HG03039 (cell line): ENCODE results near the gene LRP1B.
"Not testable (repeated sequence)": the region's sequence is repeated elsewhere in the genome, so short reads cannot be mapped to it uniquely, and the experiment has no call there.

Experiments
- ATAC-seq: cut with Tn5 transposase; IDR thresholded peaks from one replicate; pipeline ENCODE4 v1.9.1; 2021; ENCODE audit warnings: mild to moderate bottlenecking, moderate library complexity; ENCODE audit not compliant: unreplicated experiment

LRP1B gene

DNA sequence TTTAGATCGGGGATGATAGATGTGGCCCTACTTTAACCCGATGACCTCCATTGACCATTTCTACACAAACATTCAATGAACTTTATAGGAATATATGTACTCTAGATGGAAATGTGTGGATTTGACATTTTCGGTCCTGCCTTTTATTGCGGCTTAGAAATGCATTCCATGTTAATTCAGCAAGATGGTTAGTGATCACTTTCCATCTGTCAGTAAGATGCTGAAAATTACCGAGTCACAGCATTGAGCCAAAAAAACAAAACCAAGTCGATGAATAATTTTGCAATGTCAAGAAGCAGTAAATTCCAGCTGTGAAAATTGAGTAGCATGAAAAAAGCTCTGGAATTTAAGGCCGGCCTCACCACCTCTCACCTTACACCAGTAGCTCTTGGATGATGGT lies 1708.1 kb downstream of the LRP1B start:
- no peak for ATAC-seq

DNA sequence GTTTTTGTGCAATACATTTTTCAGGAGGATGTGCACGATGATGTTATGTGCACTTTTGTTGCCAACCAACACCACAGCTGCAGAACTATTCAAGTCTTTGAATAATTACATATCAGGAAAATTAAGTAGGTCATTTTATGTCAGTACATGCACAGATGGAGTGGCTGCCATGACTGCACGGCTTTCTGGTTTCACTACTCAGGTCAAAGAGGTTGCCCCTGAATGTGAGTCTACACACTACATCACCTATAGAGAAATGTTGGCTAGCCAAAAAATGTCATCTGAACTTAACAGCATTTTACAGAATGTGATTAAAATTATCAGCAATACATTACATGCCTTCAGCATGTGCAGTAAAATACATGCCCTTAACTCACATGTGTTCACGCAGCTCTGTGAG lies 1713.3 kb downstream of the LRP1B start:
- no peak for ATAC-seq

DNA sequence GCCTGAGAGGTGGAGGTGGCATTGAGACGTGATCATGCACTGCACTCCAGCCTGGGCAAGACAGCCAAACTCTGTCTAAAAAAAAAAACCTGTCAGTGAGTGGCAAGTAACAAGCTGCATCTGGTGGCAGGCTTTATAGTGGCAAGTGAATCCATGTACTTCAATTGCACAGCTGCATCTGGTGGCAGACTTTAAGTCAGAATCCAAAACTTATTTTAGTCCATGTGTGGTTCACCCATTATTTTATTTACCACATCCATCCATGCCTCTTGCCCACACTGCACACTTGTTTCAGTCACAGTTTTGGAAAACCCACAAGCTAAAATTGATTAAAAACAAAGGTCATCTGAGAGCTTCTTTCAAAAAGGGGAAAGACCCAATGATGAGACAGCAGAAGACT lies 1714.2 kb downstream of the LRP1B start:
- ATAC-seq, result no peak

DNA sequence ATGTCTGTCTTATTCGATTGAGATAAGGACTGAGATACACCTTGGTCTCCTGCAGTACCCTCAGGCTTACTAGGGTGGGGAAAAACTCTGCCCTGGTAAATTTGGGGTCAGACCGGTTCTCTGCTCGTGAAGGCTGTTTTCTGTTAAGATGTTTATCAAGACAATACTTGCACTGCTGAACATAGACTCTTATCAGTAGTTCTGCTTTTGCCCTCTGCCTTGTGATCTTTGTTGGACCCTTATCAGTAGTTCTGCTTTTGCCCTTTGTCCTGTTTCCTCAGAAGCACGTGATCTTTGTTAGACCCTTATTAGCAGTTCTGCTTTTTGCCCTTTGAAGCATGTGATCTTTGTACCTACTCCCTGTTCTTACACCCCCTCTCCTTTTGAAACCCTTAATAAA lies 1715.8 kb downstream of the LRP1B start:
- ATAC-seq, result not testable (repeated sequence)

DNA sequence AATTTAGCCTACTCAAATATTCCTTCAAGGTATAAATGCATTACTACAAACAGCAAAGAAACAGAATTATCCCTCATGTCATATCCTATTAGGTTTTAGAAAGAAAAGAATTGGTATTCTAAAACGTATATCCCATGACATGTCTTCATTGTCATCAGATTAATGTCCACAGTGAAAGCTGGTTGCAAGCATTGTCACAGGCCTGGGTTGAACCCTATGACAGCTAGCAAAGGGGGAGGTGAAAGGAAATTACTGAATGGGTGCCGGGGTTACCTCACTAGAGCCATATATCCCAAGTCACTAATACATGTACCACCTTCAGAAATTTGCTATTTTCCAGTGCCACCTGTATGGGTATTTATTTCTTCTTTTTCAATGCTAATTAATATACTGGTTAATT lies 1720.1 kb downstream of the LRP1B start:
- ATAC-seq, result no peak

DNA sequence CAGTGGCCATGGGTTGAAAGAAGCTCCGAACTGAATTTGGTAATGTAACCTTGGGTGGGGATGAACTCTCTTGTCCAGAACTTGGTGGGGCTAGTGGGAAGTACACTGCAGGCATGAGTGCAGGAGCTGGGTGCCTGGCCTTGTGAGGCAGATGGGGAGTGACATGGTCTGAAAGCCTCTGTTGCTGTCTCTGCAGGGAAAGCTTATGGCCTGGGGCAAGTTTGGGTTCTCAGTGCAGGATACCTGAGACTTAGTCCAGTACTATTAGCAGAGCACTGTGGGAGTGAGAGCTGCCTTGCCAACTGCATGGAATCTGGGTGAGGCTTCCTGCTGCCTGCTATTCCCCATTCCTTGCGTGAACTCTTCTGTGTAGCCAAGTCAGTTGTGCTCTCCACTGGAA lies 1729.8 kb downstream of the LRP1B start:
- no peak for ATAC-seq

DNA sequence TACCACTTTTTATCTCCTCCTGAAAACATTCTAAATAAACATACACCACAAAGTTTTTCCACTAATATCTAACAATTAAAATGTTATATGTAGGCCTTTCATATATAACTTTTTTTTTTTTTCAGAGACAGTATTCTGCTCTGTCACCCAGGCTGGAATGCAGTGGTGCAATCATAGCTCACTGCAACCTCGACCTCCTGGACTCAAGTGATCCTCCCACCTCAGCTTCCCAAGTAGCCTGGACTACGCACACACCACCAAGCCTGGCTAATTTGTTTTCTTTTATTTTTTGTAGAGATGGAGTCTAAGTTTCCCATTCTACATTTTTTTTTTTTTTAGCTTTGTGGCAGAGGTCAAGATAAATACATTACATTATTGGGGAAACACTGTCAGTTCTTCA lies 1738.0 kb downstream of the LRP1B start:
- ATAC-seq, result no peak

DNA sequence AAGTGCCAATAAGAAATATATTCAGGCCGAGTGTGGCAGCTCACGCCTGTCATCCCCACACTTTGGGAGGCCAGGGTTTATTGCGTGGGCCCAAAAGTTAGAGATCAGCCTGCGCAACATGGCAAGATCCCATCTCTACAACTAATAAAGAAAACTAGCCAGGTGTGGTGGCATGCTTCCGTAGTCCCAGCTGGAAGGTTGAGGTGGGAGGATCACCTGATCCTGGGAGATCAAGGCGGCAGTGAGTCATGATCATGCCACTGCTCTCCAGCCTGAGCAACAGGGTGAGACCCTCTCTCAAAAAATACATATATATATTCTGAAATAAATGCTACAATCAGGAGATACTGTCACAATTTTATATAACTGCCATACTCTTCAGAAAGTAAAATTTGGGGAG lies 1745.9 kb downstream of the LRP1B start:
- no peak for ATAC-seq

DNA sequence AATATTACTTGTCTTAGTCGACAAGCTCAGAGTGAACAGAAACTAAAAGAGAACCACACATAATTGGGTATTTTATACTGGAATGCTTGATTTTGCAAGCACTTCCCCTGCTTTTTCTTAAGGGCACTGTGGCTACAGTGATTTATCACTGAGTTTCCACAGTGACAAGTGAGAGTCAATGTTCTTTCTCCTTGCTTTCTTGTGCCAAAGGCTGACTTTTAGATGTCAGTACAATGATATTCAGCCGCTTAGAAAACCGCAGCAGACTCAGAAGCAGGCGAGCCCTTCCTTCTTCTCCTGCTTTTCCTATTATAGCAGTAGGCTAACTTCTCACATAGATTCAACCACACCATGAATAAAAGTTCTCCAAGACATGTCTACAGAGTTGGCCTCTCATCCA lies 1747.0 kb downstream of the LRP1B start:
- ATAC-seq, result no peak

DNA sequence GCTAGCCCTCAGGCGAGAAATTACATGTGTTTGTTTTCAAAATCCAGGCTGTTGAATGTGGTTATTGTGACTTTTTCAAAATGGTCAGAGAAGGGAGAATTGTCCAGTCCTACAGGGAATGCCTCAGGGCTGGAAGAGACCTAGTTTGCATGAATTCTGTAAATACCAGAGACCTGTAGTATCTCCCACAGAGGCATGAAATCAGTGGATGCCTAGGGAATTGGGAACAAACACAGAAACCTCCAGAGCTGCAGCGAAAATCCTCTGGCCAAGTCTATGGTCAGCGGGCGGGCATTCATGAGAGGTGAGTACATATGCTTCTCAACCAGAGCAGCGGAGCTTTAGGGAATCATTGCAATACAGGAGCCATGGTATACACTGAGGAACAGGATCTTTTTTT lies 1754.1 kb downstream of the LRP1B start:
- no peak for ATAC-seq

DNA sequence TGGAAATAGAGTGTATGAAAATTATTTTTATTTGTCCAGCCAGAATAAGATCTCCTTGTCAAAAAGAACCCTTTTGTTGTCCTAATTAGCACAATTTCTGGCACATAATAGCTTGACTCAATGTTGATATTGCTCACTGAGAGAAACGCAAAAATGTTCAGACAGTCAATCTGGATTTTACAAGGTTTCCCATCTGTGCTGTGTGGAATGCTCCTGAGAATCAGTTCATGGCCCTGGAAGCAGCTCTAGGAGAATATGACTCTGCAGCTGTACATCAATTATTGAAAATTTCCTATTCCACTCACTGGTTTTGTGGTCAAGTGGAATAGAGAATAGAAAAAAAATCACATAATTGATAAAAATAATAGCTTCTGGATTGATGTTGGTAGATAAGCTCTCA lies 1767.7 kb downstream of the LRP1B start:
- ATAC-seq, result no peak

DNA sequence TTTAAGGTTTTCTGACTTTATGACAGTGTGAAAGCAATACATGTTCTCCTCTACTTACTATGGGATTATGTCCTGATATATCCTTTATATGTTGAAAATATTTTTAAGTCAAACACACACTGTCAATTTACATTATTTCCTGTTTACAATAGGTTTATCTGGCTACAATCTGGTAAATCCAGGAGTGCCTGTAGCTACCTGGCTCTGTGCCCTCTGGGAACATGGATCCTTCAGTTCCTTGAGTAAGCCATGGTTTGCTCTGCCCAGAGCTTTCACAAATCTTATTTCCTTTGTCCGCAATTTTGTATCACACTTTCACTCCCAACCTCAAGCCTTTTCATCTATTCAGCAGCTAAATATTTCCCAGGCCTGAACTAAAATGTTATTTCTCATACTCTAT lies 1768.5 kb downstream of the LRP1B start:
- ATAC-seq, result no peak

DNA sequence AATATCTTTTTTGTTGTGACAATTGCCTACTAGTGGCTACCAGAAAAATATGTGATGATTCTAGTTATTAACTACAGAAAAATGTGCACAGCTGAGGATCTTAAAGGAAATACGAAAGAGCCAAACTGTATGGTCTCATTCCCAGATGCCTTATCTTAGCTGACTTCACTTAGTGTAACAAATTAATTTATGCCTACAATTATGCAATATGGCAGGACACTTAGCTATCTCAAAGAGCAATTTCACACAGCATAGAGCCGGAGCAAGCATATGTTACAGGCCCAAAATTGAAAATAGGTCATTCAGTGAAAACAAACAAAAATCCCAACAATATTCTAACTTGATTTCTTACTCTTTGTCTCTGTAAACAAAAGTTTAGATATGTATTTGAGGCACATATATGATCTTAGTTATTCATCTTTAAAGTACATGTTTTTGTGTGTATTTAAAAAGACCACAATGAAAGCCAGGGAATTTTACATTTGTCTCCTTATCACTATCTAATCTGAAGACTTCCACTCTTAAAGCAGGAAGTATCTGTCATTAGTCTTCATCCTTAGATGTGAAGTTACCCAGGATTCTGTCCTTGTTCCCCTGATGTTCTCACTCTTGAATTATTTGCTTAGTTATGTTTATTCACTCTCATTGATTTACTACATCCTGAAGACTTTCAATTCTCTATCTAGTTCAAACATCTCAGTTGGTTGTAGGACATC lies 1771.6 kb downstream of the LRP1B start:
- ATAC-seq, result no peak

DNA sequence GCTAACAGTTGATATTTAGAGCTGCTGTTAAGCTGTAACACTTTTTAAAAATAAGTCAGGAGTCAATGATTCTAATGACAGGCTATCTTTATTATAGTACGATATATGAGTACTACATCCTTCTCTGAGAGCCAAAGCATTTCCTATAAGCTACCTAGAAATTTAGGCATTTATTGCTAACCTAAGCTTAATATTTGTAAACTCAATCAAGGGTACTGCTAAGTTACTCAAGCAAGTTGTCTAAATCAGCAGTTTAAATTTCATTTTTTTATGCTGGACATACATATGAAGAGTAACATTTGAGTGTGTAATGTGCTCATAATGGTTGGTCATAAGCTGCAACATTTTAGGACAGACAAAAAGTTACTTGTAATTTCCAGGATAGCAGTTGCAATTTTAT lies 1774.1 kb downstream of the LRP1B start:
- no peak for ATAC-seq

DNA sequence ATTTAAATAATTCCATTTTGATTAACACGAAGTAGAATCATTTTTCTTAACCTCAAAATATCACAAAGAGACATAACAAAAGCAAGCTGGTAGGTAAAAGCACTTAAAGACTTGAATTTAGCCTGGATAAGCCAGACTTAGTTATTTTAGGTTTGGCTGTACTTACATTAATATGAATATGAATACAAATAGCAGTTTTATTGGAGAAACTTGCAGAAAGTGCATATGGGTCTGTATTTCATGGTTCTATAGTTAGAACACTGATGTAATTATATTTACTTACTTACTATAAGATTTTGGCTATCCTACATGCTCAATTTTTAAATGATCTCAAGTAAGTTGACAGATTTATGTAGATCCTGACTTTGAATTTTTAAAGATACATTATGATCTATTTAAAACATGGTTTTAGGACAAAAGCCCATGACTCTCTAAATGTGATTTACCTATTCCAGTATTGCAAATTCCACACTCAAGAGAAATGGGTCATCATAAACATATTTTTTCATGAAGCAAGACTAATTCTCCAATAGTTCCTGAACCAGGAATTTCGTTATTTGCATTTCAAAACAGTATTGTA lies 1775.2 kb downstream of the LRP1B start:
- ATAC-seq, result no peak

DNA sequence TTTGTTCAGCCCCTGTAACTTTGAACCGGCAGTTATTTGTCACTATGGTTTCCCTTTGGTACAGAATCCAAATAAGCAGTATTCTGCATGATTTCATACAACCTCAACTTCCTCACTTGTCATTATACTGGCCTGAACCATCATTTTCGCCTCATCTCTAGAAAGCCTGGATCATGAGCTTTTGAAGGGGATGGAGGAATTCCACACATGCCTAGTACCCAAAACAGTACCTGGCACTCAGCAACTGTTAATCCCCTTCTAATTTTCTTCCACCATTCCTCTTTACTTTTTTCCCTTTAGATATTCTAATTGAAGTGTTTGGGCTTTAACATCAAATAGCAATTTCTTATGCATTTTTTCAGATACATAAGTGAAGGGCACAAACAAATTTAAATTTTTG lies 1776.3 kb downstream of the LRP1B start:
- no peak for ATAC-seq

DNA sequence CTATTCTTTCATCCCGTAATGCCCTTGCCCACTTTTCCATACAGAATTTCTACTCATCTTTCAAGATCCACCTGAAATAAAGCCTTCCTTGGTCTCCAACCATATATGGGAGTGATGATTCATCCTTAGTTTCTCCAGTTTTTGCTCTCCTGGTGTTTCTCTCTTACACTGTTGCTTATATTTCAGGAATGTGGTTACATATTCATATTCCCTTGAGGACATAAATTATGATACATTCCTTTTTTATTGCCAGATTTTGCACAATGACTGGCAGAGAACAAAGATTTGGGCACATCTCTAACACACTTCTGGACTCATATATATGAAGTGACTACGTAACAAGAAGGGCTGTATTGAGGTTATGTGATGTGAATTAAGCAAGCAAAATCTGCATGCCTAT lies 1777.3 kb downstream of the LRP1B start:
- ATAC-seq, result no peak

DNA sequence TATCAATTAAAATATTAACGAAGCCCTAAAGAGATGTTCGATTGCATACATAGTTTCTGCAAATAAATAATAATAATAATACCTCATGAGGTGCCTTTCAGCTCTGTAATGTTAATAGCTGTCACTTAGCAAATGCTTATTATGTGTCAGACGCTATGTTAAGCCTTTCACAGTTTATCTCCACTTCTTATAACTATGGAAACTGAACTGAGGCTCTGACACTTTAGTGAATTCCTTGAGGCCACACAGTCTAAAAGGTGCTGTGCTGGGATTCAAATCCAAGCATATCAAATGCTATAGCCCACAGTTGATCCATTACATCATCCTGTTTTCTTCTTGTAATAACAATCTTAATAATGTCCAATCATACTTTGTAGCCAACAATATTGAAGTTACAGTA lies 1779.1 kb downstream of the LRP1B start:
- ATAC-seq, result no peak

DNA sequence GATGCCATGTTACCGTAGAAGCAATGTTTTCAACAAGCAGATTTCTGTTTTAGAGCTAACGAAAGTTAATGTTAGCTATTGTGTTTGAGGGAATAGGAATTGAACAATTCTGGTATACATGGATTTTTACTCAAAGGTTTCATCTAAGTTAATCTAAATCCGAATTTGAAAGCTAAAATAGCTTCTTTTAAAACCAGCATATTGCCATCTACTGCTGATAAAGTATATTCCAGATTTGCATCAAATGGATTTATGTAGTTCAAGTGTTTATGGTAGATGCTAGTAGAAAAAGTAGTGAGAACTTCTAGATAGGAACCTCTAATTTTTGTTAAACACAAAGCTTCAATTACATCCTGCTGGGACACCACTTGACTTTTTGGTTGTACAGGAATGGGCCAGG lies 1781.1 kb downstream of the LRP1B start:
- ATAC-seq, result no peak

DNA sequence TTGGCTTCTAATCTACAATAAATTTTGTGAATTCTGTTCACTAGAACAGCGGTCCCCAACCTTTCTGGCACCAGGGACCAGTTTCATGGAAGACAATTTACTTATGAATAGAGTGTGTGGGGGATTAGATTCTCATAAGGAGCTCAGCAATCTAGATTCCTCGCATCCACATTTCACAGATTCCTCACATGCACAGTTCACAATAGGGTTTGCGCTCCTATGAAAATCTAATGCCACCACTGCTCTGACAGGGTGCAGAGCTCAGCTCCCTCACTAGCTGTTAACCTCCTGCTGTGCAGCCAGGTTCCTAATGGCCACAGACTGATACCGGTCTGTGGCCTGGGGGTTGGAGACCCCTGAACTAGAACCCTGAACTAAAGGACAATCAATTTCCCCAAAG lies 1782.0 kb downstream of the LRP1B start:
- no peak for ATAC-seq

DNA sequence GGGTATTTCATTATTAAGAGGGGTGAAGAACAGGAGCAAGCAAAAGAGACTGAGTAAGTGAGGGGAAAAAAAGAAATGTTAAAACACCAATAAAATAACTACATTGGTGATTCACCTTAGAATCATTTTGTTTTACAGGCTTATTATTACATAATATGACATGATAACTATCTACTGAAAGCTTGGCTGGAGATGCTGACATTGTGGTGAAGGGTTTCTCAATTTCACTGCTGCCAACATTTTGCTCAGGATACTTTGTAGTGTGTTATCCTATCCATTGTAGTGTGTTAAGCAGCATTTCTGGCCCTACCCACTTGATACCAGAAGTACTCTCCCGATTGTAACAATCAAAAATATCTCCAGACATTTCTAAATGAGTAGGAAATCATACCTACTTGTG lies 1786.0 kb downstream of the LRP1B start:
- no peak for ATAC-seq

DNA sequence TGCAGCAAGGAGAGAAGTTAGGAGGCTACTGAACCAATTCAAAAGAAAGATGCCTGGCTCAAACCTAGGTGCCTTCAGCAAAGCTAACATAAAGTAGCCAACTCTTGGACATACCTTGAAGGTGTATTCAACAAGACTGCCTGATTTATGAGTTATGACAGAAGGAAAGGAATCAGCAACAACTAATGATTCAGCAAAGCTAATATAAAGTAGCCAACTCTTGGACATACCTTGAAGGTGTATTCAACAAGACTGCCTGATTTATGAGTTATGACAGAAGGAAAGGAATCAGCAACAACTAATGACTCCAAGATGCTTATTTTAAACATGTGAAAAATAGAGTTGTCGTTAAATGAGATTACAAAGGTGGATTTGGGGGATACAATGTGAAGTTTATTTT lies 1786.5 kb downstream of the LRP1B start:
- ATAC-seq, result not testable (repeated sequence)

DNA sequence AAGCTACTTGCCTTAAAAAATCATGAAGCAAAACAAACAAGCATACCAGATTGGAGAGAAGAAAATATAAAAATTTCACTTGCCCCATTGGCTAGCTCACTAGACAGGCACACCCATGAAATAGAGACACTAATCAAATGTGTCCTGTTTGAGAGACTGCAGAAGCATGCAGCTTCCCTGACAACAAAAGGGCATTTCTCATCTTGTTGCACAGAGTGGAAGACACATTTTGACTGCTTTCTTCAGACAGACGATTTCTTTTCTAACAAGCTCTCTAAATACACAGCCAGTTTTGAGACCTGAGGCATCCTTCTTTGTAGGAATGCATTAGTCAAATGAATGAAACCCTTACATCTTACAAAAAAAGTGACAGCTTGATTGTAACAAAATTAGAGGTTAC lies 1792.0 kb downstream of the LRP1B start:
- no peak for ATAC-seq
